ENCODE measurements around the gene RPS8. TPM values are rescaled to one million over a fixed set of nuclear protein-coding genes. Genes with fewer than 3 reads are reported as not detected.

The RPS8 gene
- total RNA-seq, 4 donors from 2014 or later, result 2,628 to 4,866 (median 3,019) TPM

DNA sequence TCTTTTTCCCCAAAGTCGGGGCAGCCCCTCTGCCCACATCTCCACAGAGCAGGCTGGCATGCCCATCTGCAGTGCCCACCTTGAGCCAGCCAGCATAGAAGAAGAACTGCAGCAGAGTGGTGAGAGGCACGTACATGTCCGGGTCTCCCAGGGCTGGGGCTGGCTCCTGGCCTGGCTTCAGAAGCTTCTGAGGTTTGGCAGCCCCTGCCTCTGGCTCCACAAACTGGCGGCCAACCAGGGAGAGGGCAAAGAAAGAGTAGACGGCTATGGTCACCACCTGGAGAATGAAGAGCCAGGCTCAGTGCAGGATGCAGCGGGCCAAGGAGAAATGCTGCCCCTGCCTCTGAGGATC, 9.7 kb downstream of the RPS8 start:
- H3K4me3 ChIP-seq (ENCODE audit: low read depth, poor library complexity, severe bottlenecking), result no peak overlapping the region
- intact Hi-C loops (cut with DNase I; ENCODE audit: low total_unique reads), result no loop called here
- DNase-seq (ENCODE audit: low spot score in 2 of 2), result no peak
- TF ChIP-seq, protein P1, sequence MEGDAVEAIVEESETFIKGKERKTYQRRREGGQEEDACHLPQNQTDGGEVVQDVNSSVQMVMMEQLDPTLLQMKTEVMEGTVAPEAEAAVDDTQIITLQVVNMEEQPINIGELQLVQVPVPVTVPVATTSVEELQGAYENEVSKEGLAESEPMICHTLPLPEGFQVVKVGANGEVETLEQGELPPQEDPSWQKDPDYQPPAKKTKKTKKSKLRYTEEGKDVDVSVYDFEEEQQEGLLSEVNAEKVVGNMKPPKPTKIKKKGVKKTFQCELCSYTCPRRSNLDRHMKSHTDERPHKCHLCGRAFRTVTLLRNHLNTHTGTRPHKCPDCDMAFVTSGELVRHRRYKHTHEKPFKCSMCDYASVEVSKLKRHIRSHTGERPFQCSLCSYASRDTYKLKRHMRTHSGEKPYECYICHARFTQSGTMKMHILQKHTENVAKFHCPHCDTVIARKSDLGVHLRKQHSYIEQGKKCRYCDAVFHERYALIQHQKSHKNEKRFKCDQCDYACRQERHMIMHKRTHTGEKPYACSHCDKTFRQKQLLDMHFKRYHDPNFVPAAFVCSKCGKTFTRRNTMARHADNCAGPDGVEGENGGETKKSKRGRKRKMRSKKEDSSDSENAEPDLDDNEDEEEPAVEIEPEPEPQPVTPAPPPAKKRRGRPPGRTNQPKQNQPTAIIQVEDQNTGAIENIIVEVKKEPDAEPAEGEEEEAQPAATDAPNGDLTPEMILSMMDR (IDR thresholded peaks at IDR 0.05), result no peak
- no peak for TF ChIP-seq POLR2A (IDR thresholded peaks at IDR 0.05)
- WGBS, 2 donors, result 83 to 90% methylated on average over 6 of the region's 6 CpGs

DNA sequence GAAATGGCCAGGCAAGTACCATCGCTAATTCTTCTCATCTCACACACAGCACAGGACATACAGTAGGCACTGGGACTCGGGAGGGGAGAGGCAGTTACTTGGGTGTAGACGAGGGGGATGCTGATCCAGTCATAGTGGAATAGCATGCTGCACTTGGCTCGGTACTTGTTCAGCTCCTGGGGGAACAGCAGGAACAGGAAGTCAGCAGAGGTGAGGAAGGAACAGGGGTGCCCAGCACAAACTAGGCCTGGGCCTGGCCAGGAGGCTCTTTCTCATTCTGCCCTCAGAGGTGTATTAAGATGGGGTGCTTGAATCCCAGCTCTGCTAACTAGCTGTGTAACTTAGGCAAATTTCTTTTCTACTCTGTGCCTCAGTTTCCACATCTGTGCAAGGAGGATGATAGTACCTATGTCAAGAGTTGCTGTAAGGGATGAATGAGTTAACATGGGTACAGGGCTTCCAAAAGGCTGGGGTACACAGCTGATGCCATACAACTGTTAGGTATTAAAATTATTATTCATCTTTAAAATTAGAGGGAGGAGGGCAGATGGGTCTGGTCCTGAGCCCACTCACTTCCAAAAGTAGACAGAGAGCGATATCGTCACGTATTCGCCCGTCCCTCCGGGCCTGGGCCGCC, 10.3 kb downstream of the RPS8 start:
- no peak overlapping the region for H3K4me3 ChIP-seq (ENCODE audit: low read depth, poor library complexity, severe bottlenecking)
- DNase-seq (ENCODE audit: low spot score in 2 of 2), result no peak
- intact Hi-C loops (cut with DNase I; ENCODE audit: low total_unique reads), result no loop called here
- 39 to 43% methylated on average over 11 of the region's 11 CpGs for WGBS, 2 donors
- TF ChIP-seq, protein P1 (IDR thresholded peaks at IDR 0.05), result no peak
- no peak for TF ChIP-seq POLR2A (IDR thresholded peaks at IDR 0.05)

DNA sequence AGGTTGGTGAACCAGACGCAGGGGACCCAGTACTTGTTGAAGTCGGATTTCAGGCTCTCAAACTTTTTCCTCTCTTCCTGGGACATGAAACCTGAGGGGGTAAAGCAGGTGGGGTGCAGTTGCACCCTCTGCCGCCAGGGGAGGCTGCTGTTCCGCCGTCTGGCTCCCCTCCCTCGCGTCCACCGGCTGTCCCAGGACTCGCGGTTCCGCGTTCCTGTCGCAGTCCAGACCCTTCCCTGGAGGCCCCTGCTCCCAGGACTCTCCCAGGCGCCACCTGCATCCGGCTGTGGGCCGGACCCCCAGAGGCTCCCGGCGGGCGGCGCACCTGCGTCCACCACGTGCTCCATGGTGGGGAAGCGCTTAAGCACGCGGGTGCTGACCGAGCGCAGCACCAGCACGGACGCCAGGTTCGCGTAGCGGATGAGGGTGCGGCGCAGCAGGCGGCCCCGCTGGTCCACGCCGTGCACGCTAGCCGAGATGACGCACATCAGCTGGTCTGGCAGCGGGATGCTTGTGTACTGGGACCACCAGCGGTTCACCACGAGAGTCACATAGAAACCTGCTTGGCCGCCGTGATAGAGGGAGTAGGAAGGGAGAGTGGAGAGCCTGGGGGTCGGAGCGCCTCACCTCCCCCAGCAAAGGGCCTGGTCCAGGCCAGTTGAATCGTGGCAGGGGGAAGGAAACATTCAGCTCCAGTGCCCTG, 10.9 kb downstream of the RPS8 start:
- intact Hi-C loops (cut with DNase I; ENCODE audit: low total_unique reads), result no loop called here
- no peak for DNase-seq (ENCODE audit: low spot score in 2 of 2)
- TF ChIP-seq, protein P1 (IDR thresholded peaks at IDR 0.05), result peak in 2 of 3 donors; percentile 72 to 99
- TF ChIP-seq POLR2A (IDR thresholded peaks at IDR 0.05), result no peak
- WGBS, 2 donors, result 21 to 27% methylated on average over 18 to 20 of the region's 49 CpGs
- peak overlapping the region; percentile 16 for H3K4me3 ChIP-seq (ENCODE audit: low read depth, poor library complexity, severe bottlenecking)

DNA sequence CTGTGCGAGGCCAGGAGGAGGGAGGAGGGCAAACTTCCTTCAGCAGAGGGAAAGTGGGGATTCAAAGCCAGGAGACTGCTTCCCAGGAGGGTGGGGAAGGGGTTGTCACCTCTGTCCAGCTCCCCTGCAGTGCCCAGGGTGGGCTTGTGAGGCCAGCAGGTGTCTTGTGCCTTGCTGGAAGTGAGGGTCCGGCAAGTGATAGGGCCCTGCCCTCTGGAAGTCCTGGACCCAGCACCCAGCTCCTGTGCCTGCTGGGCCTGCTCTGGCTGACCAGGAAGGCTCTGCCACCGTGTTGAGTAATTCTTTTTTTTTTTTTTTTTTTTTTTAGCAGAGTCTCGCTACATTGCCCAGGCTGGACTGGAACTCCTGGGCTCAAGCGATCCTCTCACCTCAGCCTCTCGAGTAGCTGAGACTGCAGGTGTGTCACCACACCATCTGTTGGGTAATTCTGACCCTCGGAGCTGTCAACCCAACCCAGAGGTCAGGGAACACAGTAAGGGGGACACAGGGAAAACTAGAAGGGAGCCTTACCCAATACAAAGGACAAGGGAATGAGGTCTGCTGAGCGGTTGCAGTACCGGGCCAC, 11.6 kb downstream of the RPS8 start:
- no peak overlapping the region for H3K4me3 ChIP-seq (ENCODE audit: low read depth, poor library complexity, severe bottlenecking)
- intact Hi-C loops (cut with DNase I; ENCODE audit: low total_unique reads), result no loop called here
- TF ChIP-seq, protein P1 (IDR thresholded peaks at IDR 0.05), result no peak
- no peak for TF ChIP-seq POLR2A (IDR thresholded peaks at IDR 0.05)
- DNase-seq (ENCODE audit: low spot score in 2 of 2), result no peak
- WGBS, 2 donors, result 81 to 84% methylated on average over 9 of the region's 9 CpGs

DNA sequence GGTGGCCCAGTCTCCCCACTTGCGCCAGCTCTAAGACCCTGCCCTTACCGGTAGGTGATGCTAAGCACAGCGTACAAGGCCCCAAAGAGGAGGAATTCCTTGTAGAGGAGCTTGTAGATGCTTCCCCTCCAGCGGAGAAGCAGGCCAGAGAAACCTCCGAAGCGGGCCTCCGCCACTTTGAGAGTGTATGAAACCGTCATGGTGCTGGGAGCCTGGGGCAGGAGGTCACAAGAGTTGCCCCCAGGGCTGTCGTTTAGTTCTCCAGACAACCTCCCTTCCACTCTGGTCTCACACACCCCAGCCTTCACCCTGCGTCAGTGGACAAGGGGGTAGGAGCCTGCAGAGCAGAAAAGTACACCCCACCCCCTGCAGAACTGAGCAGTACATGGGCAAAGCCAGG, 12.2 kb downstream of the RPS8 start:
- no peak for DNase-seq (ENCODE audit: low spot score in 2 of 2)
- H3K4me3 ChIP-seq (ENCODE audit: low read depth, poor library complexity, severe bottlenecking), result no peak overlapping the region
- TF ChIP-seq, protein P1 (IDR thresholded peaks at IDR 0.05), result no peak
- no peak for TF ChIP-seq POLR2A (IDR thresholded peaks at IDR 0.05)
- WGBS, 2 donors, result 96 to 97% methylated on average over 10 of the region's 10 CpGs
- intact Hi-C loops (cut with DNase I; ENCODE audit: low total_unique reads), result no loop called here
